ENCODE results near the gene DOCK9. TPM values are rescaled to one million over a fixed set of nuclear protein-coding genes. Genes with fewer than 3 reads are reported as not detected.

Gene DOCK9
- polyA plus RNA-seq, 1 of the 3 experiments (the other 2 are of a cell fraction), result 16.6 TPM

DNA sequence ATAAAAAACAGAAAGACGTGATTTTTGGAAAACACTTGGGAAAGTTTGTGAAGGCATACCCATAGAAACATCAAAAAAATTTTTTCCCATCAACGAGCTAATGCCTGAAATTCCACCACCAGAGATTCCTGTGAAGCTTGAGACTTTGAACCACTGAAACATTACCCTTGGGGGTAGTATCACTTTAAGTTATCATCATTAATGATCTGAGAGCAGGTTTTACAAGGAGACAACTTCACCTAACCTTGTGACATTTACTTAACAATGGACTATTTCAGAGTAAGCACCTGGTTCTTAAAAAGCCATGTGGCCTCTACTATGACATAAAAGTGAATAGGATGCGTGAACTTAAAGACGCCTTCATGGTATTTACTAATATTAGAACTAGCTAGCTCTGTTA is 51.9 kb downstream of the DOCK9 start:
- H3K9ac ChIP-seq, result no peak overlapping the region
- no peaks in the 10 kb centered on the region for H3K9me3 ChIP-seq
- no peak for DNase-seq
- no peaks in the 10 kb centered on the region for H3F3A ChIP-seq (replicated peaks; ENCODE audit: insufficient read depth)
- WGBS (ENCODE audit: low lambda C conversion rate), result 88% methylated on average over 4 of the region's 4 CpGs
- no peak overlapping the region for H3K4me2 ChIP-seq
- H3K36me3 ChIP-seq (replicated peaks in 1 of 2; ENCODE audit: control insufficient read depth in 1 of 2, insufficient read depth in 2 of 2, low read length in 1 of 2), result no peaks in the 10 kb centered on the region
- no peaks in the 10 kb centered on the region for H3K79me2 ChIP-seq (ENCODE audit: insufficient read depth)
- TF ChIP-seq EZH2phosphoT487 (IDR thresholded peaks at IDR 0.05; ENCODE audit: borderline replicate concordance, low read depth) (no peak), REST (IDR thresholded peaks at IDR 0.05; ENCODE audit: low read depth, low read length) (no peak), USF2 (IDR thresholded peaks at IDR 0.05; ENCODE audit: borderline replicate concordance, low read depth, low read length) (no peak), TEAD4 (IDR thresholded peaks at IDR 0.05; ENCODE audit: borderline replicate concordance, insufficient read depth) (no peak), PBX3 (IDR thresholded peaks at IDR 0.05) (no peak), RAD21 (IDR thresholded peaks at IDR 0.05; ENCODE audit: low read length) (no peak), MAX (IDR thresholded peaks at IDR 0.05; ENCODE audit: low read depth) (no peak)
- peaks cover 0 to 2% of the 10 kb centered on the region in 2 experiments; a peak in 1 of 4 replicates for H3K4me1 ChIP-seq (ENCODE audit: control insufficient read depth in 1 of 2, insufficient read depth in 2 of 2, low read depth in 1 of 2, low read length in 1 of 2)
- H3K9me2 ChIP-seq, result no peaks in the 10 kb centered on the region; the same call in 1 of the 2 replicates
- no peaks in the 10 kb centered on the region for H3K27me3 ChIP-seq (ENCODE audit: insufficient read depth)
- no peak overlapping the region for H3K27ac ChIP-seq (ENCODE audit: low read depth in 2 of 2, low read length in 1 of 2)
- H2AFZ ChIP-seq (ENCODE audit: low read depth), result no peak overlapping the region
- ChIA-PET POLR2A (no interaction called here), CTCF (interaction anchor here (0.9 to 1.7 kb wide), 3 partner anchors 14 to 86 kb away, joined by 3 to 4 read pairs (median 3); no protein-coding TSS in a partner anchor)
- no peaks in the 10 kb centered on the region for H4K20me1 ChIP-seq (ENCODE audit: insufficient read depth)
- no peak overlapping the region for H3K4me3 ChIP-seq (ENCODE audit: low read depth in 2 of 2, low read length in 1 of 2)

DNA sequence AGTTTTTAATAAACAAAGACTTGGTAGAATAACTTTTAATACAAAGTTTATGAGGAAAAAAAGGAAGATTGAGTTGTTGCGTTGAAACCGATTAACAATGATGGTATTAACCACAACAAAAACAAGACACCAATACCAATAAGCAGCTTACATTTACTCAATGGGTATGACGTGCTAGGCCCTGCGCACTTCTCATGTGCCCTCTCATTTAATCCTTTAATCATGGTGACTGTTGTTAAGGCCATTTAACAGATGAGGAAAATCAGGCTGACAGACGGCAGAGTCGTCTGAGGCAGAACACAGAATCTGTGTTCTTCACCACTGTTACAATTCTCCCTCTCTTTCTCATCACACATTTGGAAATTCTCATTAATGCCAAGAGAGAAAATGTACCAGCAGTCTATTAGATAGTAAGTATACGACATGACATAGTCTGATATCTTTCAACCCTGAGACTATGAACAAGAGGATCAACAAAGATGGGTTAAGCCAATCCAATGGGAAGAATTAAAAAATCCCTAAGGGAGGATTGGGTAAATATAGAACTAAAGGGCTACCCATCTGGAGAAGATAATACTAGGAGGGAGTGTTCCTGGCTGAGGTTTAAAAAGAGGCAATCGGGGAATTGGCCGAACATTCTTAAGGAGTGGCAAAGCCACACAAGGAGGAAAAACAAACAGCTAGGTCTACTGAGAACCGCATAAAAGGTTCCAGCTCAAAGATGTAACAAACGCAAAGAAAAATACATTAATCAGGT is 54.0 kb downstream of the DOCK9 start:
- Histone ChIP-seq H3K9ac (no peak overlapping the region), H3F3A (replicated peaks; ENCODE audit: insufficient read depth) (no peaks in the 10 kb centered on the region), H3K27ac (ENCODE audit: low read depth in 2 of 2, low read length in 1 of 2) (no peak overlapping the region), H3K9me2 (no peaks in the 10 kb centered on the region), H3K79me2 (ENCODE audit: insufficient read depth) (no peaks in the 10 kb centered on the region), H3K9me3 (no peaks in the 10 kb centered on the region), H3K4me3 (ENCODE audit: low read depth in 2 of 2, low read length in 1 of 2) (no peak overlapping the region), H3K36me3 (replicated peaks in 1 of 2; ENCODE audit: control insufficient read depth in 1 of 2, insufficient read depth in 2 of 2, low read length in 1 of 2) (no peaks in the 10 kb centered on the region), H4K20me1 (ENCODE audit: insufficient read depth) (no peaks in the 10 kb centered on the region), H3K4me1 (ENCODE audit: control insufficient read depth in 1 of 2, insufficient read depth in 2 of 2, low read depth in 1 of 2, low read length in 1 of 2) (no peaks in the 10 kb centered on the region), H3K4me2 (no peak overlapping the region), H3K27me3 (ENCODE audit: insufficient read depth) (no peaks in the 10 kb centered on the region), H2AFZ (ENCODE audit: low read depth) (no peak overlapping the region)
- CTCF ChIA-PET, result interaction anchor here (1.0 to 1.4 kb wide), 2 partner anchors 37 to 84 kb away, joined by 3 read pairs; no protein-coding TSS in a partner anchor
- no peak for DNase-seq
- 89% methylated on average over 11 of the region's 11 CpGs for whole genome bisulfite sequencing (ENCODE audit: low lambda C conversion rate)
- POLR2A ChIA-PET, result no interaction called here
- TF ChIP-seq NRF1 (IDR thresholded peaks at IDR 0.05; ENCODE audit: low read depth, low read length) (no peak), MEF2A (IDR thresholded peaks at IDR 0.05; ENCODE audit: borderline replicate concordance, low read depth) (no peak), JUND (IDR thresholded peaks at IDR 0.05) (no peak), NFIC (IDR thresholded peaks at IDR 0.05; ENCODE audit: borderline replicate concordance) (no peak), RFX5 (IDR thresholded peaks at IDR 0.05; ENCODE audit: low read length) (no peak), RXRA (IDR thresholded peaks at IDR 0.05; ENCODE audit: borderline replicate concordance, low read depth) (no peak), PBX3 (IDR thresholded peaks at IDR 0.05) (no peak), TAF1 (IDR thresholded peaks at IDR 0.05; ENCODE audit: borderline replicate concordance, low read depth, low read length) (no peak), GABPA (IDR thresholded peaks at IDR 0.05; ENCODE audit: low read depth) (no peak)

Measured in SK-N-SH (cell line).